SK-N-MC (cell line): Measurements from ENCODE around the gene AIPL1.

Experiments
- DNase-seq: peaks from one replicate; pipeline ENCODE4 v3.0.0-alpha.2; 2011; ENCODE audit warnings: low read depth, low spot score
- H3K27ac ChIP-seq: fragments of 200-600 bp; sonication (generic); 2 replicates; pipeline ENCODE4 v1.5.1; 2016; ENCODE audit warnings: mixed run types
- H3K36me3 ChIP-seq: fragments of 200-600 bp; sonication (generic); 2 replicates; pipeline ENCODE4 v1.6.1; 2017; ENCODE audit warnings: antibody characterized with exemption, low read length, mixed read lengths; ENCODE audit not compliant: insufficient read depth
- H3K4me3 ChIP-seq: fragments of 200-600 bp; sonication (generic); 2 replicates; pipeline ENCODE4 v1.5.1; 2016
- H3K9ac ChIP-seq: fragments of 200-600 bp; sonication (generic); 2 replicates; pipeline ENCODE4 v1.8.0; 2017; ENCODE audit warnings: mixed run types, mixed read lengths; ENCODE audit not compliant: insufficient read length
- H3K9me3 ChIP-seq: fragments of 200-600 bp; sonication (generic); 2 replicates; pipeline ENCODE4 v1.6.1; 2017; ENCODE audit warnings: low read depth, mild to moderate bottlenecking, antibody characterized with exemption, low read length, moderate library complexity, mixed read lengths
- EZH2 ChIP-seq: fragments of 200-600 bp; sonication (generic); IDR thresholded peaks from one replicate; pipeline ENCODE4 v1.6.1; 2017; ENCODE audit warnings: antibody characterized with exemption
- FOXP2 ChIP-seq: optimal IDR thresholded peaks from 2 replicates; pipeline ENCODE3; 2011; ENCODE audit warnings: mild to moderate bottlenecking, moderate library complexity; ENCODE audit not compliant: insufficient read depth; ENCODE audit errors: extremely low read length, control extremely low read depth
- POLR2AphosphoS5 ChIP-seq: IDR thresholded peaks from 2 replicates; pipeline ENCODE4 v1.6.1; 2012; ENCODE audit warnings: mild to moderate bottlenecking, low read depth, low read length, borderline replicate concordance

AIPL1 gene

DNA sequence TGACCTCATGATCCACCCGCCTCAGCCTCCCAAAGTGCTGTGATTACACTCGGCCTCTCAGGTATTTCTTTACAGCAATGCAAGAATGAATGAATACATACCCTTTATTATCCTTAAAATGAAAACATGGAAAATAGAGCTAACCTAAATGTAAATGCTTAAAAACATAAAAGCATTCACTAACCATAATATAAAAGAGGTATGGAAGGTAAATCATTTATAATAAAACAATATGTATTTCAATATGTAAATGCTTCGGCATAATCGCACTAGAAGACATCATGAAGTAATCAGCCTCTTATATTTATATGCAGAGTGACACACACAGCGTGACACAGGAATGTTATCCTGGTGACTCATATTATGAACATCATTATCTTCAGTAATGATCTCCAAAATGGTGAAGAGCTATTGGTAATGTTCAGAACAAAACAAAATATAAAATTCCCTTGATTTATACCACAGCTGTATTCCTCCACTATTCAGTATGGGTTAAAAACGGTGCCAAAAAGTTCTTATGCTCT is 53.9 kb downstream of the AIPL1 start:
- DNase-seq: no peak

GRCh38 chr17:6377906-6378305 is 57.0 kb downstream of the AIPL1 start:
- Histone ChIP-seq H3K36me3 (no peaks in the 10 kb centered on the region), H3K9ac (no peak overlapping the region), H3K9me3 (no peaks in the 10 kb centered on the region), H3K4me3 (no peak overlapping the region), H3K27ac (no peak overlapping the region)
- no peak for DNase-seq
- no peak for TF ChIP-seq POLR2AphosphoS5
- TF ChIP-seq EZH2: no peak
- no peak for TF ChIP-seq FOXP2

More for the DNA sequence above, 53.9 kb downstream of the AIPL1 start:
- Histone ChIP-seq H3K9me3 (no peaks in the 10 kb centered on the region), H3K4me3 (no peak overlapping the region), H3K27ac (no peak overlapping the region), H3K9ac (no peak overlapping the region), H3K36me3 (no peaks in the 10 kb centered on the region)
- TF ChIP-seq EZH2: no peak
- TF ChIP-seq POLR2AphosphoS5: no peak
- no peak for TF ChIP-seq FOXP2

GRCh38 chr17:6376931-6377361 is 58.0 kb downstream of the AIPL1 start:
- H3K4me3 ChIP-seq: no peak overlapping the region
- no peak overlapping the region for H3K9ac ChIP-seq
- no peak overlapping the region for H3K27ac ChIP-seq
- TF ChIP-seq POLR2AphosphoS5 (no peak), FOXP2 (no peak), EZH2 (no peak)
- no peak for DNase-seq
- H3K36me3 ChIP-seq: no peaks in the 10 kb centered on the region
- H3K9me3 ChIP-seq: no peaks in the 10 kb centered on the region

GRCh38 chr17:6374761-6375312 is 60.1 kb downstream of the AIPL1 start:
- Histone ChIP-seq H3K36me3 (no peaks in the 10 kb centered on the region), H3K27ac (no peak overlapping the region), H3K9ac (no peak overlapping the region), H3K9me3 (no peaks in the 10 kb centered on the region), H3K4me3 (no peak overlapping the region)
- TF ChIP-seq FOXP2 (no peak), EZH2 (no peak), POLR2AphosphoS5 (no peak)
- no peak for DNase-seq

DNA sequence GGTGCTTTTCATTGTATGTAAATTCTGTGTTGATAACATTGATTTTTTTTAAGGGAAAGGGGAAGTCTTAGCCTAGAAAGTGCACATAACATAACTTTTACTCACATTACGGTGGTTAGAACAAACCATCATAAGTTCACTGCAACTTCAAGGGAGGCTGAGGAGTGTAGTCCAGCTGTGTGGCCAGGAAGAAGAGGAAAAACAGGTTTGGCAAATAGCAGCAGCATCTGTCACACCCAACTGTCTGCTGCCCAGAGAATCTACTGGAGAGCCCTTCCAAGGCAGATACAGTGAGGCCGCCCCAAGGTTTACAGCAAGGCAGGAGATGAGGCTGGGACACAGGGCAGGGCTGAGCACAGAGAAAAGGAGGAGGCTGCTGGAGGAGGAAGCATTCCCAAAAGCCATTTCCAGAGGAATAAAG is 60.6 kb downstream of the AIPL1 start:
- Histone ChIP-seq H3K9me3 (no peaks in the 10 kb centered on the region), H3K27ac (no peak overlapping the region), H3K36me3 (no peaks in the 10 kb centered on the region), H3K4me3 (no peak overlapping the region), H3K9ac (no peak overlapping the region)
- no peak for DNase-seq
- no peak for TF ChIP-seq FOXP2
- no peak for TF ChIP-seq EZH2
- TF ChIP-seq POLR2AphosphoS5: no peak
